Esophagus muscularis mucosa (tissue), 4 donors: ENCODE measurements around the gene HEMGN.

ENCODE experiments used
- CTCF ChIP-seq, 3 experiments: fragments of 200-600 bp in 2 of 3; fragments of 450-650 bp in 1 of 3; sonication (generic) in 2 of 3; IDR thresholded peaks; one replicate each; pipeline ENCODE4 v1.5.1; 2017 to 2019; ENCODE audit warnings: antibody characterized with exemption in 3 of 3, mild to moderate bottlenecking in 2 of 3, moderate library complexity in 1 of 3
- EP300 ChIP-seq: sonication (generic); formaldehyde crosslinking; IDR thresholded peaks from one replicate; pipeline ENCODE4 v1.6.1; 2017; ENCODE audit warnings: antibody characterized with exemption
- POLR2AphosphoS5 ChIP-seq, 2 donors: sonication (generic); formaldehyde crosslinking; IDR thresholded peaks; one replicate each; pipeline ENCODE4 v1.6.1; 2017; ENCODE audit warnings: antibody characterized with exemption in 2 of 2

GRCh38 chr9:97903177-97903576 lies 34.8 kb downstream of the HEMGN start:
- TF ChIP-seq CTCF (IDR thresholded peaks at IDR 0.05) (no peak), EP300 (no peak), POLR2AphosphoS5 (IDR thresholded peaks at IDR 0.05) (no peak)
